ENCODE results near the gene AKIRIN1.

The AKIRIN1 gene

DNA sequence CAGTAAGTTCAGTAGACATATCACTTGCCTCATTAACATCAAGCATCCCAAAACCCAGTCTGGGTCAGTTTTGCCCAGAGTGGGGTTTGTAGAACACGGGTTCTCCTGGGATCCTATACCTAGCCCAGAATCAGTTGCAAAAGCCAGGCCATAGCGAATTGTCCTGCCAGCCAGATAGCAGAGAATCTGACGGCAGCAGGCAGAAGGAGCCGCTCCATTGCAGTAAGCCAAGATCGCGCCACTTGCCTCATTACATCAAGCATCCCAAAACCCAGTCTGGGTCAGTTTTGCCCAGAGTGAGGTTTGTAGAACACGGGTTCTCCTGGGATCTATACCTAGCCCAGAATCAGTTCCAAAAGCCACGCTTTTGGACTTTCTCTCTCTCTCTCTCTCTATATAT, 54.2 kb downstream of the AKIRIN1 start:
- 93% methylated on average over 6 of the region's 8 CpGs for WGBS
- H2AFZ ChIP-seq (ENCODE audit: low read depth, low read length) = no peak overlapping the region
- H2BK5ac ChIP-seq (ENCODE audit: low read depth, low read length, poor library complexity, severe bottlenecking) = no peak overlapping the region
- no peaks in the 10 kb centered on the region for H3K9me3 ChIP-seq (ENCODE audit: control insufficient read depth, low read length)
- no peak overlapping the region for H3K14ac ChIP-seq (ENCODE audit: low read length in 2 of 2)
- no peak overlapping the region for H3K4me3 ChIP-seq (ENCODE audit: insufficient read depth in 1 of 2, low read depth in 1 of 2, low read length in 2 of 2)
- H2AK5ac ChIP-seq (ENCODE audit: low read length, severe bottlenecking) = no peak overlapping the region
- no peaks in the 10 kb centered on the region for H3K79me1 ChIP-seq (replicated peaks; ENCODE audit: low read length, poor library complexity, severe bottlenecking)
- H3K4me1 ChIP-seq (ENCODE audit: control insufficient read depth, insufficient read depth, low read depth, low read length) = peaks cover 10% of the 10 kb centered on the region
- H3K4me2 ChIP-seq (ENCODE audit: low read length, poor library complexity, severe bottlenecking) = no peak overlapping the region
- no peaks in the 10 kb centered on the region for H3K27me3 ChIP-seq (ENCODE audit: control insufficient read depth in 1 of 2, insufficient read depth in 1 of 2, low read length in 2 of 2)
- no peak overlapping the region for H4K91ac ChIP-seq (ENCODE audit: low read length)
- H3K36me3 ChIP-seq (ENCODE audit: control insufficient read depth in 1 of 2, insufficient read depth in 2 of 2, low read depth in 1 of 2, low read length in 2 of 2) = peaks cover 11 to 44% of the 10 kb centered on the region in 2 experiments
- no peak overlapping the region for H4K8ac ChIP-seq (ENCODE audit: low read length)
- H3K23ac ChIP-seq (ENCODE audit: low read length in 2 of 2) = no peak overlapping the region
- DNase-seq = no peak
- H2BK12ac ChIP-seq (ENCODE audit: low read length in 2 of 2) = no peak overlapping the region
- H3K4ac ChIP-seq (ENCODE audit: low read depth in 1 of 2, low read length in 2 of 2) = no peak overlapping the region
- H3K9ac ChIP-seq (ENCODE audit: low read length) = no peak overlapping the region
- H3K18ac ChIP-seq (ENCODE audit: low read depth in 1 of 2, low read length in 2 of 2) = no peak overlapping the region
- no peak overlapping the region for H2BK15ac ChIP-seq (ENCODE audit: low read depth, poor library complexity, severe bottlenecking)
- H2BK120ac ChIP-seq (ENCODE audit: low read depth, low read length) = no peak overlapping the region
- no peak overlapping the region for H3K27ac ChIP-seq (ENCODE audit: low read length, poor library complexity, severe bottlenecking)

DNA sequence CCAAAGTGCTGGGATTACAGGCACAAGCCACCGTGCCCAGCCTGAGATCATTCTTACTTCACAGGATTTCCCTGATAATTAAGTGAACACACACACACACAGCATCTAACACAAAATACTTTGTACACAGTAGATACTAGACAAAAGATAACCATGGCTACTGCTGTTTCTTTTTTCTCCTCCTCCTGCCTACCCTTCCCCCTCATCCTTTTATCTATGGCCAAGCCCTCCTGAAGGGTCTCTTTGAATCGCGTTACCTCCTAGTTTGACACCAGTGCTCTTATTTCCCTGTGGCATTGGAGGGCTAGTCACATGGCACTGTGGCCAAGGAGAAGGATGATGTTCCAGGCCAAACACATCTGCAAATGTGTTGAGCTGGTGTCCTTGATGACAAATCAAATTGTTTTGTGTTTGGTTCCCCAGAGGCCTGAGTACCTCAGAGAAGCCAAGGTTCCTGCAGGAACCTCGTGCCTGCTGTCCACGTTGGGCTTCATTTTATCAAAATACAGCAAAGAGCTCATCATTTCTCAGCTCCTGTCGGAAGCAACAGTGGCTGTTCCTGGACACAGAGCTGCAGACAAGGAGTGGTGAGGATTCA, 55.6 kb downstream of the AKIRIN1 start:
- H3K27me3 ChIP-seq (ENCODE audit: control insufficient read depth in 1 of 2, insufficient read depth in 1 of 2, low read length in 2 of 2) = no peaks in the 10 kb centered on the region
- whole genome bisulfite sequencing = 92% methylated on average over 6 of the region's 6 CpGs
- H3K14ac ChIP-seq (ENCODE audit: low read length in 2 of 2) = no peak overlapping the region
- no peak overlapping the region for H2AFZ ChIP-seq (ENCODE audit: low read depth, low read length)
- peak overlapping the region in 1 of 2 experiments; percentile 7 for H3K18ac ChIP-seq (ENCODE audit: low read depth in 1 of 2, low read length in 2 of 2)
- no peak overlapping the region for H4K8ac ChIP-seq (ENCODE audit: low read length)
- DNase-seq = no peak
- peaks cover 10% of the 10 kb centered on the region for H3K4me1 ChIP-seq (ENCODE audit: control insufficient read depth, insufficient read depth, low read depth, low read length)
- no peak overlapping the region for H4K91ac ChIP-seq (ENCODE audit: low read length)
- no peaks in the 10 kb centered on the region for H3K9me3 ChIP-seq (ENCODE audit: control insufficient read depth, low read length)
- H3K4me3 ChIP-seq (ENCODE audit: insufficient read depth in 1 of 2, low read depth in 1 of 2, low read length in 2 of 2) = peak overlapping the region in 1 of 2 experiments; percentile 38
- no peak overlapping the region for H2BK120ac ChIP-seq (ENCODE audit: low read depth, low read length)
- no peak overlapping the region for H3K4me2 ChIP-seq (ENCODE audit: low read length, poor library complexity, severe bottlenecking)
- H3K4ac ChIP-seq (ENCODE audit: low read depth in 1 of 2, low read length in 2 of 2) = no peak overlapping the region
- H2BK12ac ChIP-seq (ENCODE audit: low read length in 2 of 2) = peak overlapping the region in 1 of 2 experiments; percentile 21
- H2BK5ac ChIP-seq (ENCODE audit: low read depth, low read length, poor library complexity, severe bottlenecking) = no peak overlapping the region
- no peak overlapping the region for H3K23ac ChIP-seq (ENCODE audit: low read length in 2 of 2)
- H2AK5ac ChIP-seq (ENCODE audit: low read length, severe bottlenecking) = peak overlapping the region; percentile 21
- no peaks in the 10 kb centered on the region for H3K79me1 ChIP-seq (replicated peaks; ENCODE audit: low read length, poor library complexity, severe bottlenecking)
- H3K27ac ChIP-seq (ENCODE audit: low read length, poor library complexity, severe bottlenecking) = peak overlapping the region; percentile 88
- H3K36me3 ChIP-seq (ENCODE audit: control insufficient read depth in 1 of 2, insufficient read depth in 2 of 2, low read depth in 1 of 2, low read length in 2 of 2) = peaks cover 13 to 37% of the 10 kb centered on the region in 2 experiments
- H3K9ac ChIP-seq (ENCODE audit: low read length) = peak overlapping the region; percentile 87
- H2BK15ac ChIP-seq (ENCODE audit: low read depth, poor library complexity, severe bottlenecking) = no peak overlapping the region

DNA sequence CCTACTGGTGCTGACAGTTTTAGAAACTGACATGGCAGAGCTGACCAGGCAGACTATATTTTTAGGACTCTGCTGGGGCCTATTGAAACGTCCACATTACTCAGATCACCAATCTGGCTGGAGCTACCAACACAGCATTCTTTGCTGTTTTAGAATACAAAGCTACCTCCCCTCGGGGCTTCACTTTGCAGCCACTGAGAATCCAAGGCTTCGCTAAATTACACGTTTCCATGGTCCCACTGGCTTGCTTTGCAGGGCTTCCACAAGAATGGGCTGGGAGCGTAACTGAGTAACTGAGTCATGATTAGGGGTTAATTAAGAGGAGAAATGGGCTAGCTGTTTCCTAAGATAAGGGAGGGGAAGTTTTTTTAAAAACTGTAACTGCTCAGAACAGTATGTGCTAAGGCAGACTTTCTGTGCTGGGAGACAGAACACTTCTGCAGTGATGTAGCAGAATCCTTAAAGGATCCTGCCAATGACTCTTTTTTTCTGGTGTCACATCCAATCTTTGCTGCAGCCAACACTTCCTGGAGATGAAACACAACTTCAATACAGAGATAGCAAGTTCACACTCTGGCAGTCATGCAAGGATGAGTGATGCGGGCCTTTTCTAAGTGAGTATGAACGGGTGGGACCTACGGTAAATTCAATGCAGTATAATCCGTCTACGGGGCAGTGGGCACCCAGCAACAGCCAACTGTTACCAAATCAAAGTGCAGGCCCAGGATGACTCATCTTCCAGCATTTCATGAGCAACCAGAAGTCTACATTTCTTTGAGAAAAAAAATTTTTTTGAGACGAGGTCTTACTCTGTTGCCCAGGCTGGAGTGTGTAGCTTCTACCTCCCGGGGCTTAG, 56.5 kb downstream of the AKIRIN1 start:
- Histone ChIP-seq H3K4ac (ENCODE audit: low read depth in 1 of 2, low read length in 2 of 2) (no peak overlapping the region), H4K91ac (ENCODE audit: low read length) (no peak overlapping the region), H3K14ac (ENCODE audit: low read length in 2 of 2) (no peak overlapping the region), H2BK15ac (ENCODE audit: low read depth, poor library complexity, severe bottlenecking) (no peak overlapping the region), H3K36me3 (ENCODE audit: control insufficient read depth in 1 of 2, insufficient read depth in 2 of 2, low read depth in 1 of 2, low read length in 2 of 2) (peaks cover 13 to 37% of the 10 kb centered on the region in 2 experiments), H3K4me2 (ENCODE audit: low read length, poor library complexity, severe bottlenecking) (no peak overlapping the region), H3K4me1 (ENCODE audit: control insufficient read depth, insufficient read depth, low read depth, low read length) (peaks cover 10% of the 10 kb centered on the region), H3K9ac (ENCODE audit: low read length) (peak overlapping the region; percentile 87), H2AFZ (ENCODE audit: low read depth, low read length) (no peak overlapping the region), H2BK12ac (ENCODE audit: low read length in 2 of 2) (no peak overlapping the region), H3K79me1 (replicated peaks; ENCODE audit: low read length, poor library complexity, severe bottlenecking) (no peaks in the 10 kb centered on the region), H2BK120ac (ENCODE audit: low read depth, low read length) (no peak overlapping the region), H3K18ac (ENCODE audit: low read depth in 1 of 2, low read length in 2 of 2) (peak overlapping the region in 1 of 2 experiments; percentile 7), H3K27ac (ENCODE audit: low read length, poor library complexity, severe bottlenecking) (peak overlapping the region; percentile 88), H2BK5ac (ENCODE audit: low read depth, low read length, poor library complexity, severe bottlenecking) (peak overlapping the region; percentile 12), H2AK5ac (ENCODE audit: low read length, severe bottlenecking) (peak overlapping the region; percentile 10), H3K9me3 (ENCODE audit: control insufficient read depth, low read length) (no peaks in the 10 kb centered on the region), H3K23ac (ENCODE audit: low read length in 2 of 2) (no peak overlapping the region), H3K27me3 (ENCODE audit: control insufficient read depth in 1 of 2, insufficient read depth in 1 of 2, low read length in 2 of 2) (no peaks in the 10 kb centered on the region), H4K8ac (ENCODE audit: low read length) (peak overlapping the region; percentile 66), H3K4me3 (ENCODE audit: insufficient read depth in 1 of 2, low read depth in 1 of 2, low read length in 2 of 2) (peak overlapping the region in 1 of 2 experiments; percentile 38)
- 70% methylated on average over 10 of the region's 12 CpGs for WGBS
- DNase-seq = peak; percentile 90

DNA sequence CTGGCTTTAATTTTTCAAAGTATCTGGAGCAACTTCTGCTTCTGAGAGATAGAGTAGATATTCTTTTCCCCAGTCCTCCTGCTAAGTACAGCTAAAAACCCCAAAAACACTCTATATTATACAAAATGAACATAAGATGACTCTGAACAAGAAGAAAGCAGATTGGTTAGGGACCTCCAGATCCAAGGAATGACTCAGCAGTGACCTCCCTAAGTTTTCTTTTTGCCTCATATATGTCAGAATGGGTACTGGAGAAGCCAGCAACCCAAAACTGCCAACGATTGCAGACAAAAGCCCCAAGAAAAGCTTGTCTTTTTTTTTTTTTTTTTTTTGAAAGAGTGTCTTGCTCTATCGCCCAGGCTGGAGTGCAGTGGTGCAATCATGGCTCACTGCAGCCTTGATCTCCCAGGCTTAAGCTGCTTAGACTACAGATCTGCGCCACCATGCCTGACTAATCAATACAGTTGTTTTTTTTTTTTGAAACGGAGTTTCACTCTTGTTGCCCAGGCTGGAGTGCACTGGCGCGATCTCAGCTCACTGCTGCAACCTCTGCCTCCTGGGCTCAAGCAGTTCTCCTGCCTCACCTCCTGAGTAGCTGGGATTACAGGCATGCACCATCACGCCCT, 57.8 kb downstream of the AKIRIN1 start:
- Histone ChIP-seq H2AK5ac (ENCODE audit: low read length, severe bottlenecking) (peak overlapping the region; percentile 84), H4K91ac (ENCODE audit: low read length) (no peak overlapping the region), H3K4ac (ENCODE audit: low read depth in 1 of 2, low read length in 2 of 2) (no peak overlapping the region), H2BK5ac (ENCODE audit: low read depth, low read length, poor library complexity, severe bottlenecking) (no peak overlapping the region), H3K36me3 (ENCODE audit: control insufficient read depth in 1 of 2, insufficient read depth in 2 of 2, low read depth in 1 of 2, low read length in 2 of 2) (peaks cover 8 to 27% of the 10 kb centered on the region in 2 experiments), H2BK15ac (ENCODE audit: low read depth, poor library complexity, severe bottlenecking) (no peak overlapping the region), H3K4me1 (ENCODE audit: control insufficient read depth, insufficient read depth, low read depth, low read length) (peaks cover 10% of the 10 kb centered on the region), H4K8ac (ENCODE audit: low read length) (no peak overlapping the region), H3K4me3 (ENCODE audit: insufficient read depth in 1 of 2, low read depth in 1 of 2, low read length in 2 of 2) (no peak overlapping the region), H3K9ac (ENCODE audit: low read length) (peak overlapping the region; percentile 66), H2BK120ac (ENCODE audit: low read depth, low read length) (no peak overlapping the region), H3K79me1 (replicated peaks; ENCODE audit: low read length, poor library complexity, severe bottlenecking) (no peaks in the 10 kb centered on the region), H3K4me2 (ENCODE audit: low read length, poor library complexity, severe bottlenecking) (no peak overlapping the region), H3K18ac (ENCODE audit: low read depth in 1 of 2, low read length in 2 of 2) (no peak overlapping the region), H3K27ac (ENCODE audit: low read length, poor library complexity, severe bottlenecking) (peak overlapping the region; percentile 4), H3K27me3 (ENCODE audit: control insufficient read depth in 1 of 2, insufficient read depth in 1 of 2, low read length in 2 of 2) (no peaks in the 10 kb centered on the region), H3K14ac (ENCODE audit: low read length in 2 of 2) (no peak overlapping the region), H2AFZ (ENCODE audit: low read depth, low read length) (no peak overlapping the region), H2BK12ac (ENCODE audit: low read length in 2 of 2) (no peak overlapping the region), H3K9me3 (ENCODE audit: control insufficient read depth, low read length) (no peaks in the 10 kb centered on the region), H3K23ac (ENCODE audit: low read length in 2 of 2) (no peak overlapping the region)
- WGBS = 87% methylated on average over 7 of the region's 7 CpGs
- DNase-seq = peak; percentile 21

Measured in mesenchymal stem cell (in vitro differentiated cells and primary cell).